Measurements from ENCODE around the gene CSF3R. TPM values are rescaled to one million over a fixed set of nuclear protein-coding genes. Genes with fewer than 3 reads are reported as not detected.
"Not testable (repeated sequence)": the region's sequence is repeated elsewhere in the genome, so short reads cannot be mapped to it uniquely, and the experiment has no call there.

Gene CSF3R
- total RNA-seq, 1 donor, result not detected

DNA sequence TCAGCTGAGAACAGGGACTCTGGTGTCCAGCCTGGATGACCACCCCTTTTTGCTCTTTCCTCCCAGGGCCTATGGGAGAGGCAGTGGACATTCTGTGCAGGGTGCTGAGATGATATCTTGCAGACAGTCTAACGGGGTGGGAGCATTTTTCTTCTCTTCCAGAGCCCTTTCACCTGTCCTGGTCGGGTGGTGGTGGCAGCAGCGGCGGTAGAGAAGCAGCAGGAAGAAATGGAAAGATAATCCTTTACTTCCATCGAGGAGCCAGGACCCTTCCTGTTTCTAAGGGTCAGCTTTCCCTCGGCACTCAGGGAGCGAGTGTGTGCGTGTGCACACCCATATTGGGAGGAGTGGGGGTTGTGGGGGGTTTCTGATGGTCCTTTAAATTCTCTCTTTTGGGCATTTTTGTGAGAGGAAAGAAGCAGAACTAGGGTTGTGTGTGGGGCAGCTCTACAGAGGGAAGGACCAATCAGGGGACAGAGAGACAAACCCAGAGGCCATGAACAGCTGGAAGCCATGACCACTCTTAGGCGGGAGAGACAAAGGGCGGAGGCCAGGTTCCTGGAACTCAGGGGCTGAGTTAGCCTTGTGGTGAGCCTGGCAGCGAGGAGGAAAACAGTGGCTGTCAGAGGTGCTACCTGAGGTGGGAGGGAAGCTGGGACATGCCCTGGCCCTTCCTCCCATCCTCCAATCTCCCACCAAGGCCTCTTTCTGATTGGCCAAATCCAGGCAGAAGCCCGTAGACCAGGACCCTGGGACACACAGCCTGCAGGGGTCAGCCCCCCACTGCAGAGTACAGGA lies 31.2 kb upstream of the CSF3R start:
- TF ChIP-seq CTCF (IDR thresholded peaks at IDR 0.05; ENCODE audit: insufficient read depth, low read depth, low read length), result no peak
- DNase-seq (ENCODE audit: low read depth), result no peak
- H3K4me3 ChIP-seq (ENCODE audit: low read depth, low read length), result no peak overlapping the region

DNA sequence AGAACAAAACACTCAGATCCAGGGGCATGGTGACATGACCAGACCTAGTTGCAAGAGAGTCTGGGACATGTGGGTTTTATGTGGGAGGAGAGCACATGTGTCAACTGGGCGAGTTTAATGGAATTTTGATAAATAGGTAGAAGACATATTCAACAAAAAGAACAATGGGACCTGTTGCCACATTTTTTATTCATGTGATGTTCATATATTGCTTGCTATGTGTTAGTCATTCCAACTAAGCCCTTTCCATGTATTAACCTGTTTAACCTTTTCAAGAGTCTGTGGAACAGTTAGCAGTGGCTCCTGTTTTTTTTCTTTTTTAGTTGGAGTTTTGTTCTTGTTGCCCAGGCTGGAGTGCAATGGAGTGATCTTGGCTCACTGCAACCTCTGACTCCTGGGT lies 30.1 kb upstream of the CSF3R start:
- H3K4me3 ChIP-seq (ENCODE audit: low read depth, low read length), result no peak overlapping the region
- no peak for DNase-seq (ENCODE audit: low read depth)
- no peak for TF ChIP-seq CTCF (IDR thresholded peaks at IDR 0.05; ENCODE audit: insufficient read depth, low read depth, low read length)

- H3K4me3 ChIP-seq (ENCODE audit: low read depth, low read length), result no peak overlapping the region
- TF ChIP-seq CTCF (IDR thresholded peaks at IDR 0.05; ENCODE audit: insufficient read depth, low read depth, low read length), result no peak
- no peak for DNase-seq (ENCODE audit: low read depth)
These were observed 29.4 kb upstream of the CSF3R start for GRCh38 chr1:36511804-36512798.

DNA sequence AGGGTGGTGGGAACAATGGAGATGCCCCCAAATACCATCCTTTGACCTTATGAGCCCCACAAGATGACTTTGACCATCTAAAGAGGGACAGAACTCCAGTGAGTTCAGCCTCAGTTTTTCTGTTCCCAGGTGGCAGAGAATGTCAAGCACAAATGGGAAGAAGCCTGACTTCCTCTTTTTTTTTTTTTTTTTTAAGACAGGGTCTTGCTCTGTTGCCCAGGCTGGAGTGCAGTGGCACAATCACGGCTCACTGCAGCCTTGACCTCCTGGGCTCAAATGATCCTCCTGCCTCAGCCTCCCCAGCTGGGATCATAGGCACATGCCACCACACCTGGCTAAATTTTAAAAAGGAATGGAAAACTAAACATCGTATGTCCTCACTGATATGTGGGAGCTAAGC lies 28.5 kb upstream of the CSF3R start:
- DNase-seq (ENCODE audit: low read depth); H3K4me3 ChIP-seq (ENCODE audit: low read depth, low read length): not testable (repeated sequence)

GRCh38 chr1:36510418-36510817 lies 27.7 kb upstream of the CSF3R start:
- no peak for TF ChIP-seq CTCF (IDR thresholded peaks at IDR 0.05; ENCODE audit: insufficient read depth, low read depth, low read length)
- DNase-seq (ENCODE audit: low read depth), result no peak
- H3K4me3 ChIP-seq (ENCODE audit: low read depth, low read length), result no peak overlapping the region

DNA sequence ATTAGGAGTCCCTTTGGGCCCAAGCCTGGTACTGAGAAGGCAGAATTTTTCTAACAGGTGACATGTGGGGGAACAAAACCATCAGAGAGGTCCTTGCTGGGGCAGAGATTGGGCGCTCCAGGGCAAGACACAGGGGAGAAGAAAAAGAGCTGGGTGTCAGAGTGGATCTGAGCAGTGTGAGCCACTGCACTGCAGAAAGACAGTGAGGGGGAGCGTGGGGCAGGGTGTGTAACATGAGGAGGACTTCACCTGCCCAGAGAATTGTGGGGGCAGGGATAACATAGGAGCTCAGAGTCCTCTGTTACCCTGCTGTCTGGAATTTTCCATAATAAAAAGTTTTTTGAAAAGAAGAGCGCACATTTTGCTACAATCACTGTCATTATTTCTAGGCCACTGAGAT lies 25.5 kb upstream of the CSF3R start:
- no peak for TF ChIP-seq CTCF (IDR thresholded peaks at IDR 0.05; ENCODE audit: insufficient read depth, low read depth, low read length)
- no peak for DNase-seq (ENCODE audit: low read depth)
- H3K4me3 ChIP-seq (ENCODE audit: low read depth, low read length), result no peak overlapping the region

GRCh38 chr1:36506276-36506920 lies 23.7 kb upstream of the CSF3R start:
- DNase-seq (ENCODE audit: low read depth), result no peak
- no peak overlapping the region for H3K4me3 ChIP-seq (ENCODE audit: low read depth, low read length)
- no peak for TF ChIP-seq CTCF (IDR thresholded peaks at IDR 0.05; ENCODE audit: insufficient read depth, low read depth, low read length)

All from fibroblast of villous mesenchyme (primary cell).